GM19372 (cell line): ENCODE results near the gene PTX3.

Experiments used
- ATAC-seq: cut with Tn5 transposase; IDR thresholded peaks from one replicate; pipeline ENCODE4 v1.9.1; 2021; ENCODE audit warnings: mild to moderate bottlenecking, low read depth, moderate library complexity; ENCODE audit not compliant: unreplicated experiment

Gene PTX3

DNA sequence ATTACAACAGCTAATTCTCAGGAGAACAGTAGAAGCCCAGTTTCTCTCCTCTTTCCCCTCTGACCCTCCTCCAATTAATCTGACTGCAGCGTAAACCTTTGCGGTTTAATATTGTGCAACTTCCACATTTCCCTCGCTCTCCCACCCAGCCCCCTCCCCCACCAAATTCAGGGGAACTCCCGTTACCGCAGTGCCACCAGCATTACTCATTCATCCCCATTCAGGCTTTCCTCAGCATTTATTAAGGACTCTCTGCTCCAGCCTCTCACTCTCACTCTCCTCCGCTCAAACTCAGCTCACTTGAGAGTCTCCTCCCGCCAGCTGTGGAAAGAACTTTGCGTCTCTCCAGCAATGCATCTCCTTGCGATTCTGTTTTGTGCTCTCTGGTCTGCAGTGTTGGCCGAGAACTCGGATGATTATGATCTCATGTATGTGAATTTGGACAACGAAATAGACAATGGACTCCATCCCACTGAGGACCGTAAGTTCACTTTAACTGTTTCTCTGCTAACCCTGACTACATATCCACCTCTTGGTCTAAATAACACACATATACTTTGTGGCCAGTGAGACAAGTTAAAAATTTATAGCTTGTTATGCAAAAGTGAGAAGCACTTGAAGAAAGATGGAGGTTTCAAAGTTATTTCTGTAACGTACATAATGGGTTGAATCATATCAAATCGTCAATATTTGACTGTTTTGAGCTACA, at the start of gene PTX3:
TSS of gene PTX3 (plus strand) at position 268 of the 709 bp plus-strand sequence. CDS start at position 352, 84 bp downstream.
- ATAC-seq: no peak

DNA sequence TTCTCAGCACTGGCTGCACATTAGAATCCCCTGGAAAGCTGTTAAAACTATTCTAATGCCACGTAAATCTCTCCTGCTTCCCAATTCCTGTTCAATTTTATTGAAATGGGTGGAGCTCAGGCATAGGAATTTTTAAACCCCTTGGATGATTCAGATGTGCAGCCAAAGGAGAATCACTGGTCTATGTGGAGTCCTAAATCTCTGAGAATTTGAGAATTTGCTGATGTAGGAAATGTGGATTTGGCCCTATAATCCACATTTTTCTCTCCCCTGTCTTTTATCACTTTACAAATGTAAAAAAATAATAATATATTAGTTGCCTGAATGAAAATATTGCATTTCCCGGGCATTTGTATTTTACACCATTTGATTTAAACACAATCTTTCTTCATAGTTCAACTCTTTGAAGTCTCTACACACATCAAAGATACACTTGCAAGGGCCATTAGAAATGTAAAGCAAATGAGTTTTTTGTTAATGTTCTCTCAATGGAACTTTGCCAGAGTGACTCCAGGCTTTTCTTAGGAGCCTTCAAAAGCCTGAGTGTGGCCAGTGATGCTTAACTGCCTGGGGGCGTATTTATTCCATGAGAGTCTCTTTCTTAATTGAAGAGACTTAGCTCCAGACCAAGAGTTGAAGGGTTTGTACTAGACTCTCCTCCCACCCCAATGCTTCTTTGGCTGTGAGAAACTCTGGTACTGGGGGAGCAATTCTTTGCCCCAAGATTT, 48.8 kb upstream of the PTX3 start:
- no peak for ATAC-seq

DNA sequence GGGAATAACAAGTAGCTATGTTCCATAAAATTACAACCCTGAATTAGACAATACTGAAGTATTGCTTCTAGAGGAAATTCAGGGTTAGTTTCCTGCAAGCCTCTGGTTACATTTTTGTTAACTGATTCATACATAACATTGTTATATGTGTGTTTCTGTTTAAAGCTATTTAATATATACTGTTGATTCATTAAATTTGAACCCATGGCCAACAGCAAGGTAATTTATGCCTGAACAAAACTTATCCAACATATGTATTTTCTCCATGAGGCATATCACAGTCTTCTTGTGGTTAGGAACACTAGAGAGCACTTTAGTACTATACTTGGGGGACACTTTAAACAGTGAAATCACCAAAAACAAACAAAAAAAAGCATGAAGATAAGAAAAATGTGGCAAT, 47.7 kb upstream of the PTX3 start:
- no peak for ATAC-seq

DNA sequence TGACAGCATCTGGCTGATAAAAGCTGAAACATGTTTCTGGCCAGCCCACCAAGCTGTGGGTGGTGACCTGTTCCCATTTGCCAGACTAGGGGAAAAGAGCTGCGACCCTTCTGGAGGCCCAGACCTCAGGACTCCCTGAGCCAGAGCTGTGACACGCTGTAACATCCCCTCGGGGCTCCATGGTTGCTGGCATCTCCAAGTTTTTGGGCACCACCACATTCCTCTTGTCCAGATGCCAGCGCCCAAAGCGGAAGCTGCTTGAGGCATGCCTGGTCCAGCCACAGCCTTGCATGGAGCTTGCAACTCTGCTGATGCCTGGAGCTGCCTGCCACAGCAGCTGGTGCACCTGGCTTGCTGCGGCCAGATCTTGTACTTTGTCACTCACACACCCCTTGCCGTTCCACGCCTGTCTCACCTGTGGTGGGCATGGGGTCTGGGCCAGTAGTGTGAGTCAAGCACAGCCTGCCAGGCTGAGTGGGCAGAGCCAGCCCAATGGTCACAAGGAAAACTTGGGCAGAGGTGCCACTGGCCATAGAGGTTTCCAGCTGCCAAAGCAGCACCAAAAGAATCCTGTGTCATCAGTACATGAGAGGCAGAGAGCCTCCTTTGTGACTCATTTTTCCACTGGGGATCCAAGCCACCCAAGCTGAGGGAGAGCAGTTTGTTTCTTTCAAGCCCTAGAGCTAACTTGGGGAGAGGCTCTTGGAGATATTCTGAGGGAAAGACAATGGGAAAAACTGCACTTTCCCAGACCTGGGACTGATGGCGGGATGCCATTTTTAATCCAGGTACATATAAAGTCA, 45.7 kb upstream of the PTX3 start:
- ATAC-seq: no peak

DNA sequence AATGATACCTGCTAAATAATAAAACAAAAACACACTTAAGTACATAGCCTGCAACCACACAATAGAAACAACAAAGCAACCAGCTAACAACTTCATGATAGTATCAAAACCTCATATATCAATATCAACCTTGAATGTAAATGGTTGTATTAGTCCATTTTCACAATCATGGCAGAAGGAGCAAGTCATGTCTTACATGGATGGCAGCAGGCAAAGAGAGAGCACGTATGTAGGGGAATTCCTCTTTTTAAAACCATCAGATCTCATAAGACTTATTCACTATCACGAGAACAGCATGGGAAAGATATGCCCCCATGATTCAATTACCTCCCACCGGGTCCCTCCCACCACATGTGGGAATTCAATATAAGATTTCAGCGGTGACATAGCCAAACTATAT, 44.5 kb upstream of the PTX3 start:
- no peak for ATAC-seq

DNA sequence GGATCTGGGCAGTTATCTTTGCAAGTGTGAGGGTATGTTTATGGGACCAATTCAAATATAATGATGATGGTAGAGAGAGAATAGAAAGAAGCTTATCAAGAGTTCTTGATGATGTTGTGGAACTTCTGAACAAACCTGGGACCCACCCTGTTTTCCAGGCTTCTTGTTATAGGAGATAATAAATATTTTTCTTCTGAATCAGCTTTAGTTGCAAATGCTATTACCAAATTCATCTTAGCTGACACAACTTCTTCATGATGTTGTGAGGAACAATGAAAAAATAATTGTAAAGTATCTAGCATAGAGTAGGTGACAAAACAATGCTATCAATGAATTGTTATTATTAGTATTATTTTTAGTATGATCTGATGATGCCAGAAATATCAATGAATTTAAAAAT, 43.5 kb upstream of the PTX3 start:
- ATAC-seq: no peak

DNA sequence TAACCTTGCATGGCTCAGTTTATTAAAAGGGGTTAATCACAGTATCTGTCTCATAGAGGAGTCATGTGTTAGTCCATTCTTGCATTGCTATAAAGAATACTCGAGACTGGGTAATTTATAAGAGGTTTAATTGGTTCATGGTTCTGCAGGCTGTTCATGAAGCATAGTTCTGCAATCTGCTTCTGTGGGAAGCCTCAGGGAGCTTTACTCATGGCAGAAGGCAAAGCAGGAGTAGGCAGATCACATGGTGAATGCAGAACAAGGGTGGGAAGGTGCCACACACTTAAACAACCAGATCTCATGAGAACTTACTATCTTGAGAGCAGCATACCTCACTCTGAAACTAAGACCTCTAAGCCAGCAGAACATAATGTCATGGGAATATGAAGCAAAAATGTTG, 42.2 kb upstream of the PTX3 start:
- no peak for ATAC-seq

DNA sequence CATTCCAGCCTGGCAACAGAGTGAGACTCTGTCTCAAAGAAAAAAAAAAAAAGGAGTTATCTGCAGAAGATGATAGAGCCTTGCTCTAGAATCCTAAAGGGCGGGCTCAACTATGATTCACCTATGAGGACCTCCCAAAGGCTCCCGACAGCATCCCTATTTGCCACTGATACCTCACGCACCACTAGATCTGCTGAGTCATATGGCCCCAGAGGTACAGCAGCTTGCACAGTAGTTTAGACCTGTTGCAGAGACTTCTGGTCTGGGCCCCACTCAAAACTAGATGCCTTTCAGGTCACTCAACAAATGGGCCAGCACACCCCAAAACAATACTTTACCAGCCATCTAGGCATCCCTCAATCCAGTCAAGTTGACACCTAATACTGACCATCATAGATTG, 38.1 kb upstream of the PTX3 start:
- no peak for ATAC-seq

DNA sequence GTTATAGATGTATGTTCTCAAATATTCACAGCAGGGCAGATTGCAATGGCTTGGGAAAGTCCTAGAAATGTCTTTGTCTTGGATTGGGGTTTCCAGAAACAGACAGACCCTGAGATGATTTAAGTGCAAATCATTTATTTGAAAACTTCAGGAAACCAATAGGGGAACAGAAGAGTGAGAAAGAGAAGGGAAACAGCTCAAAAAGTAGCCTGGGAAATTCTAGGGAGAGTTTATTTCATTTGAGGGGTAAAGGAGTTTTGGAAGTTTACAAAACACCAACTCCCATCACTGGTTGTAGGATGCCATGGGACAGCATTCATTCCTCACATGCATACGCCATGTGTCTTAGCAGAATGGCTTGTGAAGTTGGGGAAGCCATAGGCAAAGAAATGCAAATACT, 32.3 kb upstream of the PTX3 start:
- ATAC-seq: no peak

DNA sequence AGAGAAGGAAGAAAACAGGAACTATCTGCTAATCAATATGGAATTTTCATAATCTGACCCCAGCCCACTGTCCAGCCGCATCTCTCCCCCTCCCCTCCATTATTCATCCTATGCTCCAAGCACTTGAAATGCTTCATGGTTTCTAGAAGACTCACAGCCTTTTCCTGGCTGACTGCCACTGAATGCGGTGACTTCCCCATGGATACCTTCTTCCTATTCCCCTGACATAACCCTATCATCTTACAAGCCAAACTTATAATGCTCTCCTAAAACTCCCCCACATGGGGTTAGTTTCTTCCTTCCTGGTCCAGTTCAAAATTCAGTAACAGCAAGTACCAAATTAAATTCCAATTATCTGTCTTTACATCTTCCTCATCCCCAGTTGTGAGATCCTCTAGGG, 31.2 kb upstream of the PTX3 start:
- ATAC-seq: no peak

DNA sequence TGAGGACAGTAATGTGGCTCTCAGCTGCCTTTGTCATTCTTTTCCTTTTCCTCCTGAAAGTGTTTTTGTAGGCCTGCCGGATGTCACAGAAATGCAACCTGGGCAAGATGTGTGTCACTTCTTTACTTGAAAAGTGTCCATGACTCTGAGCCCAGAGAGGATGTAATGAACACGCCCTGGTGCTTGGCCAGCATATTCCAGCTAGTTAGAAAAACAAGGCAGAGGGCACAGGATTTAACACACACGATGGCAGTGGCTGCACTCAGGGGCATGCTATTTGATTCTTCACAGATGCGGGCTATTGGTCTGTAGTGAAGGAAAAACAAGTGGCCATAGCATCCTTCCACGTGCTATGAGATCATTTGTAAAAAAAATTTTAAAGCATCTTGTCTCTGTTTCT, 30.3 kb upstream of the PTX3 start:
- ATAC-seq: no peak

DNA sequence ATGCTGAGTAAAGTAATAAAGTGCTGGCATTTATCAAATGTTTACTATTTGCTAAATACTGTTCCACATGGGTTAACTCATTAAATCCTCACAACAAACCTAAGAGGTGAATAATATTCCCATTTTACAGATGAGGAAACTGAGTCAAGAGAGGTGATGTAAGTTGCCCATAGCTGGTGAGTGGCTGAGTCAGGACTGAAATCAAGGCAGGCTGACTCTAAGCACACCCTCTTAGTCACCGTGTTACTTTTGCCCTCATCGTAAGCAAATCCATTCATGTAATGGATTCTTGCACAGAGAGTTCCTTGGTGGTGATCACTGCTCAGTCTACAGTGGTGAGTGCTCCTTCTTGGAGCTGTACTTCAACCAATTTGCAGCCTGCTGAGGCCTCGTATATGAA, 28.9 kb upstream of the PTX3 start:
- ATAC-seq: no peak

DNA sequence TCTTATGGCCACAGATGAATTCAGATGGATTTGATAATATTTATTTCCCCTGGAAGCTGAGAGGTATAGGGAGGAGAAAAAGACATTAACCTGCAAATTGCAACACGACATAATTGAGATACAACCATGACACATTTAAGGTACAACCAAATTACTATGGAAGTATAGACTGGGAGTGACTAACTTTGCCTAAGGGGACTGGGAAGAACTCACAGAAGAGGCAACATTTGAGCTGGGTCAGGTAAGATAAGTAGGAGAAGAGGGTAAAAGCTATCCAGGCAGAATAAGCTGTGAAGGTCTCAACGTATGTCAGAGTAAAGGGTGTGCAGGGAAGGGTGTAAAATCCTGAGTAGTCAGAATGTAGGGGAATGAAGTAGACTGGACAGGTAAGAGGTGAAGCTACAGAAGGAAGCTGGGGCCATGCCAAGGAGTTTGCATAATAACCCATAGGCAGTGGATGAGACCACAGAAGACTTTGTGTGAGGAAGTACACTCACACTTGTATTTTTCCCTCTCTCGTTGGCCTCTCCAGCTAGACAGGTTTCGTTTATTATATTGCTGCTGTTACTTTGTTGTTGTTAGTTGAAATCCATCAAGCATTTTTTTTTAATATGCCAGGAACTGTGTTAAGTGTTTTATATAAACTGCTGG, 28.0 kb upstream of the PTX3 start:
- no peak for ATAC-seq

DNA sequence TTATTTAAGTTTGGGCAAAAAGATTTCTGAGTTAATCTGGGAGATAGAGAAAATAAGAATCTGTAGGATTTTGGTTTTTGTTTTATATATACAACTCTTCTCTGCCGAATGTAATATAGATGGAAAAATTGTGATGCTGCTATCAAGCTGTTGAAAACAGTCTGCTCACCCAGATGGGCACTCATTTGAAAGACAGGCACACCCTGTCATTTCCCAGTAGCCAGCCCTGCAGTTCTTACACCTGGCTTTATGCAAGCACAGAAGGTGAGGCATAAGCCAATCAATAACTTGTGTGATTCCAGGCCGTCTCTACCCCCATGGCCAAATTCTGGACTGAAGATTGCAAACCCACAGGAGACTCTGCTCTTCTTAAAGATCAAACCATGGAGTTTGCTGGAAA, 27.1 kb upstream of the PTX3 start:
- no peak for ATAC-seq

DNA sequence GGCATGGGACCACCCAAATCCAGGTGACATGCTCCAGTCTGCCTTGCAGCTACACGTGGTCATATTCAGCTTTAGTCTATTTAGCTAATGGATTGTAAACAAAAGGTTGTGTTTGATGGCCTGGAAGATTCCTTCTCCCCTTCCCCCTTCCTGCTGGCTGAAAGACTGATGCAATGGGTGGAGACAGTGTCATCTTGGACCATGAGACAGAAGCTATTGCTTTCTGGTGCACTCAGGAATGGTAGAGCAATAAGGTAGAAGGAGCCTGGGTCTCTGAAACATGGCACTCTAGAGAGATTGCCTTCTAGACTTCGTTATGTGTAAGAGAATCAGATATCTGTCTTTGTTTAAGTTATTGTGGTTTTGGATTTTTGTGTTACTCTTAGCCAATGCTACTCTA, 25.7 kb upstream of the PTX3 start:
- ATAC-seq: no peak

DNA sequence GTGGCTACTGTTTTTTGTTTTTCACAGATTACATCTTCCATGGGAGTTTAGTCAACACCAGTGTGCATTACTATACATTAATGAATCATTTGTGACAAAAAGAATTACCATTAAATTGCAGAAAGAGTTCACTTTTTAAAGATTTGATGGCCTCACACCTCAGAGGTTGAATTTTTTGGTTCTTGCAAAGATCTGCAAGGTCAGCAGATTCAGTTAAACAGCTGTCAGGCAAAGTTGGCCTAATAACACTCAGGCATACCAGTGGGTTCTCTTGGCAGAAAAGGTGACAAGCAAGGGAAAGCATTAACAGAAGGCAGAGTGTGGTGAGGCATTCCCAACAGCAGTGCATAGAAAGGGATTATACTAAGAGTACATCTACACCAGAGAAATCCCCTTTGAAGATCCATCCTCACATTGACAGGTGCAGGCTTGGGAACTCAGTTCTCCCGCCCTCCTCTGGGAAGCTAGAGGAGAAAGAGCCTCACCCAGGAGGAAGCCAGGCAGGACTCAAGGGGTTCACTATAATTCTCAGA, 24.3 kb upstream of the PTX3 start:
- no peak for ATAC-seq

DNA sequence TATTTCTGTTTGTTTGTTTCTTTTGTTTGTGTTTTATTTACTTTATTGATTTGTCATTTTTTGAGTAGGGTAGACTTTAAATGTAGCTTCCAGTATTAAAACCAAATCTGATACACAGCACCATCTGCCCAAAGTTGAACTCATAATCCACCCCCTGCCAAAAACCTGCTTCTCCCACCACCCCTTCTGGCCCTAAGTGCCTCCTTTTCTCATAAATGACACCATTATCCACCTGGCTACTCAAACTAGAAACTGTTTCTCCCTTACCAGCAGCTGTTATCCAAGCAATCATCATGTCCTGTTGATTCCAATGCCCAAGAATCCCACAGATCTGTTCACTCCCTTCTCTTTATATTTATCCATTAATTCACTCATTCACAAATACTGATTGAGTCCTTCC, 21.8 kb upstream of the PTX3 start:
- no peak for ATAC-seq

DNA sequence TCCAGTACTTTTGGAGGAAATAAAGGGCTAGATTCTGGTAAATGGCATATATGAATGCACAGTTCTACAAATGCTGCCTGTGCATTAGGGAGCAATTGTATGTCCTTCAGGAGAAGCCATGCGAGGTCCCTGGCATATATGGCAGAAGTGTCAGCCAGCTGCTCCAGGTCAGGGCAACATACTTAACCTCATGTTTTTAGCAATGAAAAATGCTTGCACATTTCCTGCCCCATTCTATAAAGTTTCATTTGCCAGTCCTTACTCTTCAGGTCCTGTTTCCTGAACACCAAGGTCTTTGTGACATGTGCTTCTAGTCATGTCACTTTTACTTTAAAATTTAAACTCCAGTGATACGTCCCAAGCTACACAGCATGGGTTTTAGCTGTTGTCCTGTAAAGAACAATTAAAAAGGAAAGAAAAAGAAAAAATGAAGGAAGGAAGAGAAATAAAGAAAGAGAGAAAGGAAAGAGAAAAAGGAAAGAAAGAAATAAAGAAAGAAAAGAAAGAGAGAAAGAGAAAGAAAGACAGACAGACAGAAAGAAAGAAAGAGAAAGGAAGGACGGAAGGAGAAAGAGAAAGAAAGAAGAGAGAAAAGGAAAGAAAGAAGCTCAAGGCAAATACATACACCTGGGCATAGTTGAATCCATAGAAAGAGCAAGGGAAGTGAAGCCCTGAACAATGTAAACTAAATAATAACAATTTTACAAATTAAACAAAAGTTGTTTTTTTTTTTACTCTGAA, 20.1 kb upstream of the PTX3 start:
- no peak for ATAC-seq

DNA sequence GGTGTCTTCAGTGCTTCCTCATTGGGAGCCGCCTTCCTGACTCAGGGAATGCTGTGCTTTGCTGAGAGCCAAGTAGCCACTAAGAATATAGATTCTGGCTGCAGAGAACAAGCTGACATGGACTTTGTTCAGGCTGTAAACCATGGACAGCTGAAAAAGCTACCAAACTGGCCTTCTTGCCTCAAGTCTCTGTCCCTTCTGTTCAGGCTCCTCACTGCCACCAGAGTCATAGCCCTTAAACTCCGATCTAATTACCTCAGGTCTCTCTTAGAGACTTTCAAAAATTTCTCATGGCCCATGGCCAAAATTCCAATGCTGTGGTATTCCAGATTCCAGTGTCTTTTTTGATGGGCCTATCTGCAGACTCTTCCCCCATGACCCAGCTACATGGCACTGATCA, 19.4 kb upstream of the PTX3 start:
- no peak for ATAC-seq

DNA sequence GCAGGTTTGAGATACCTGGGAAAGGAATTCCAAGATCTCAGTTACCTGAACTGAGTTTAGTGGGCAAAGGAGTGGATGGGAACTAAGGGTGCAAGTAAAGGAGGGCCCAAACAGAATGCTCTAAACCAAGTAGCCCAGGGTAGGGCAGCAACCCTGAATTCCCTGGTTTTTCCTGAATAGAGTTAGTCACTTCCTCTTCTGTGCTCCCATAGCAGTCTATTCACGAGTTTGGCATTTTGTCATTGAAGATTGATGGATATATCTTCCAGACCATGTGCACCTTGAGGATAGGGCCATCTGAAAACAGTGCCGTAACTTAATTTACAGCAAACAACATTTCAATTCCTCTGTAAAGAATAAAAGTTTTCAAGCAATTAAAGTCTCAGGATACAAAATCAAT, 18.5 kb upstream of the PTX3 start:
- ATAC-seq: no peak
